Trophoblast cell (in vitro differentiated cells and primary cell): ENCODE measurements around the gene FTO.

Experiments used
- DNase-seq, 2 donors: peaks; one replicate each; pipeline ENCODE4 v3.0.0-alpha.2; 2016
- H2AFZ ChIP-seq: 2 replicates; pipeline ENCODE4 v1.6.1; 2013; ENCODE audit warnings: low read length, moderate library complexity, mild to moderate bottlenecking; ENCODE audit not compliant: insufficient read depth, poor library complexity
- H2AK5ac ChIP-seq: 2 replicates; pipeline ENCODE4 v1.6.1; 2013; ENCODE audit warnings: mild to moderate bottlenecking, low read length
- H2BK120ac ChIP-seq: 2 replicates; pipeline ENCODE4 v1.6.1; 2013; ENCODE audit warnings: low read length, mild to moderate bottlenecking, moderate library complexity; ENCODE audit not compliant: insufficient read depth, poor library complexity
- H2BK12ac ChIP-seq: 2 replicates; pipeline ENCODE4 v1.6.1; 2013; ENCODE audit warnings: mild to moderate bottlenecking, low read length, moderate library complexity
- H2BK5ac ChIP-seq: 2 replicates; pipeline ENCODE4 v1.6.1; 2013; ENCODE audit warnings: low read length, low read depth, moderate library complexity, mild to moderate bottlenecking; ENCODE audit not compliant: poor library complexity
- H3K14ac ChIP-seq: 2 replicates; pipeline ENCODE4 v1.6.1; 2013; ENCODE audit warnings: mild to moderate bottlenecking, low read length
- H3K18ac ChIP-seq: 2 replicates; pipeline ENCODE4 v1.6.1; 2013; ENCODE audit warnings: mild to moderate bottlenecking, low read length
- H3K23ac ChIP-seq: 2 replicates; pipeline ENCODE4 v1.6.1; 2013; ENCODE audit warnings: low read length
- H3K27ac ChIP-seq: 2 replicates; pipeline ENCODE4 v1.5.1; 2013; ENCODE audit warnings: low read depth, mild to moderate bottlenecking, inconsistent platforms, low read length, moderate library complexity
- H3K27me3 ChIP-seq: 2 replicates; pipeline ENCODE4 v1.6.1; 2013; ENCODE audit warnings: inconsistent platforms, mild to moderate bottlenecking, low read length, moderate library complexity; ENCODE audit not compliant: insufficient read depth
- H3K36me3 ChIP-seq, 2 experiments: 1 replicate in 1 of 2; 2 replicates in 1 of 2; pipeline ENCODE4 v1.6.1; 2013; ENCODE audit warnings: low read length in 2 of 2, mild to moderate bottlenecking in 2 of 2, moderate library complexity in 1 of 2; ENCODE audit not compliant: insufficient read depth in 2 of 2, control insufficient read depth in 1 of 2
- H3K4ac ChIP-seq: 2 replicates; pipeline ENCODE4 v1.6.1; 2013; ENCODE audit warnings: low read depth, mild to moderate bottlenecking, low read length, moderate library complexity
- H3K4me1 ChIP-seq, 2 experiments: 1 replicate in 1 of 2; 2 replicates in 1 of 2; pipeline ENCODE4 v1.6.1; 2013; ENCODE audit warnings: low read length in 2 of 2, mild to moderate bottlenecking in 2 of 2, moderate library complexity in 1 of 2; ENCODE audit not compliant: insufficient read depth in 2 of 2, control insufficient read depth in 1 of 2
- H3K4me2 ChIP-seq: 2 replicates; pipeline ENCODE4 v1.6.1; 2013; ENCODE audit warnings: inconsistent platforms, mild to moderate bottlenecking, low read length, moderate library complexity
- H3K4me3 ChIP-seq: 2 replicates; pipeline ENCODE4 v1.5.1; 2013; ENCODE audit warnings: mild to moderate bottlenecking, low read depth, low read length, inconsistent platforms
- H3K79me1 ChIP-seq: one replicate; pipeline ENCODE4 v1.6.1; 2013; ENCODE audit warnings: low read length
- H3K79me2 ChIP-seq: 2 replicates; pipeline ENCODE4 v1.6.1; 2013; ENCODE audit warnings: low read length, mild to moderate bottlenecking; ENCODE audit not compliant: control insufficient read depth, insufficient read depth, poor library complexity
- H3K9ac ChIP-seq: 2 replicates; pipeline ENCODE4 v1.6.1; 2013; ENCODE audit warnings: mild to moderate bottlenecking, low read length
- H3K9me3 ChIP-seq: 2 replicates; pipeline ENCODE4 v1.6.1; 2013; ENCODE audit warnings: low read depth, mild to moderate bottlenecking, control low read depth, inconsistent platforms, low read length; ENCODE audit not compliant: insufficient read depth
- H4K12ac ChIP-seq: 2 replicates; pipeline ENCODE4 v1.6.1; 2013; ENCODE audit warnings: low read depth, mild to moderate bottlenecking, low read length, moderate library complexity
- H4K8ac ChIP-seq: 2 replicates; pipeline ENCODE4 v1.6.1; 2013; ENCODE audit warnings: low read depth, mild to moderate bottlenecking, low read length, moderate library complexity
- H4K91ac ChIP-seq: one replicate; pipeline ENCODE4 v1.6.1; 2013; ENCODE audit warnings: low read depth, mild to moderate bottlenecking, low read length, moderate library complexity
- WGBS: extraction: QIAGEN DNeasy Blood & Tissue Kit; methylation state at CpG from one replicate; pipeline ENCODE4 v1.1.7; 2013; ENCODE audit warnings: missing lambda C conversion rate; ENCODE audit not compliant: insufficient read length, insufficient coverage; ENCODE audit errors: extremely low coverage; 5-methylcytosine and 5-hydroxymethylcytosine counted together

The FTO gene

GRCh38 chr16:53892155-53892554, 188.2 kb downstream of the FTO start:
- no peak overlapping the region for H3K9ac ChIP-seq
- WGBS, result no CpG with 5 or more reads among the region's 3 CpGs
- no peak overlapping the region for H2AFZ ChIP-seq
- no peak overlapping the region for H2BK120ac ChIP-seq
- H4K91ac ChIP-seq, result no peak overlapping the region
- H3K36me3 ChIP-seq, result peaks cover 0 to 3% of the 10 kb centered on the region in 2 experiments
- H2AK5ac ChIP-seq, result no peak overlapping the region
- H4K12ac ChIP-seq, result no peak overlapping the region
- no peak overlapping the region for H3K4ac ChIP-seq
- H3K14ac ChIP-seq, result no peak overlapping the region
- H3K9me3 ChIP-seq, result no peaks in the 10 kb centered on the region
- H2BK12ac ChIP-seq, result no peak overlapping the region
- peak; percentile 29 to 69 for DNase-seq
- H3K4me2 ChIP-seq, result no peak overlapping the region
- no peak overlapping the region for H2BK5ac ChIP-seq
- H3K23ac ChIP-seq, result no peak overlapping the region
- H3K27me3 ChIP-seq, result no peaks in the 10 kb centered on the region
- H3K79me1 ChIP-seq, result no peaks in the 10 kb centered on the region
- no peak overlapping the region for H3K27ac ChIP-seq
- H3K18ac ChIP-seq, result no peak overlapping the region
- H4K8ac ChIP-seq, result no peak overlapping the region
- H3K4me3 ChIP-seq, result no peak overlapping the region
- H3K4me1 ChIP-seq, result no peaks in the 10 kb centered on the region
- no peaks in the 10 kb centered on the region for H3K79me2 ChIP-seq

DNA sequence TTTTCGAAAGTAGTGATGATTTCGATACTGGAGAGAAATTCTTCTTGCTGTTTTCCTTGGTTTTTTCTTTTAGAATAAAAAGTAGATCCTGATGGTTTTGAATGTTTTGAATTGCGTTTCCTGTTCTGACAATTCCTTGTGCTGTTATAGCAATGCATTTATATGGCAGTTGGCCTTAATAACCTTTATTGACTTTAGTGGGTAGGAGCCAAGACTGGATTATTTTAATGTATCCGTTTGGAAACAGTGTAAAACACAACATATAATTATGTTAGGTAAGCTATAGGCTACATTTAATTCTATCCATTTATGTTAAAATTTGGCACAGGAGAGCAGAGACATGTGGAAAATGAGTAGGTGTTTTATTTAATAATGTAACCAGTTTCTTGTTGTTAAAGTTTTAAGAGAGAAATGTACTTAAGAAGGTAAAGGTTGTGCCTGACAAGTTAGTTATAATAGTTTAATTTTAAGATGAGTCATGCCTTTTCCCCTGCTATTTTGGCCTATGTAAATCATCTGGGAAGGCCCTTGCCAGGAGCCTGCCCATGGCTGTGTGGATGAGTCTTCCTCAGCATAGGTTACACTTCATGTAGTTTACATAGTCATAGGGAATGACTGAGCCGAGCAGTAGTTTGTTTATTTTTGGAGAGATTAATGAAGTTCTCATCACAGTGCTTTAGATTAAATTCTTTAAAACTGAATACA, 189.9 kb downstream of the FTO start:
- Histone ChIP-seq H2BK120ac (no peak overlapping the region), H2BK5ac (no peak overlapping the region), H3K4me3 (no peak overlapping the region), H3K79me2 (no peaks in the 10 kb centered on the region), H3K23ac (no peak overlapping the region), H2AFZ (no peak overlapping the region), H3K27ac (no peak overlapping the region), H3K9ac (no peak overlapping the region), H3K4me2 (no peak overlapping the region), H3K4ac (no peak overlapping the region), H3K9me3 (no peaks in the 10 kb centered on the region), H3K27me3 (no peaks in the 10 kb centered on the region), H3K4me1 (no peaks in the 10 kb centered on the region), H3K79me1 (no peaks in the 10 kb centered on the region), H3K14ac (no peak overlapping the region), H4K12ac (no peak overlapping the region), H2AK5ac (no peak overlapping the region), H4K8ac (no peak overlapping the region), H3K36me3 (no peaks in the 10 kb centered on the region), H3K18ac (no peak overlapping the region), H2BK12ac (no peak overlapping the region), H4K91ac (no peak overlapping the region)
- DNase-seq, result no peak
- no CpG with 5 or more reads among the region's 5 CpGs for WGBS

GRCh38 chr16:53894686-53895085, 190.7 kb downstream of the FTO start:
- Histone ChIP-seq H3K36me3 (no peaks in the 10 kb centered on the region), H3K27me3 (no peaks in the 10 kb centered on the region), H4K12ac (no peak overlapping the region), H4K8ac (no peak overlapping the region), H4K91ac (no peak overlapping the region), H3K14ac (no peak overlapping the region), H2BK12ac (no peak overlapping the region), H3K27ac (no peak overlapping the region), H2BK120ac (no peak overlapping the region), H2BK5ac (no peak overlapping the region), H3K9ac (no peak overlapping the region), H3K4ac (no peak overlapping the region), H3K4me1 (no peaks in the 10 kb centered on the region), H3K9me3 (no peaks in the 10 kb centered on the region), H3K18ac (no peak overlapping the region), H3K4me2 (no peak overlapping the region), H3K23ac (no peak overlapping the region), H3K79me2 (no peaks in the 10 kb centered on the region), H3K79me1 (no peaks in the 10 kb centered on the region), H2AK5ac (no peak overlapping the region), H2AFZ (no peak overlapping the region), H3K4me3 (no peak overlapping the region)
- no peak for DNase-seq
- no CpG with 5 or more reads among the region's 3 CpGs for WGBS

DNA sequence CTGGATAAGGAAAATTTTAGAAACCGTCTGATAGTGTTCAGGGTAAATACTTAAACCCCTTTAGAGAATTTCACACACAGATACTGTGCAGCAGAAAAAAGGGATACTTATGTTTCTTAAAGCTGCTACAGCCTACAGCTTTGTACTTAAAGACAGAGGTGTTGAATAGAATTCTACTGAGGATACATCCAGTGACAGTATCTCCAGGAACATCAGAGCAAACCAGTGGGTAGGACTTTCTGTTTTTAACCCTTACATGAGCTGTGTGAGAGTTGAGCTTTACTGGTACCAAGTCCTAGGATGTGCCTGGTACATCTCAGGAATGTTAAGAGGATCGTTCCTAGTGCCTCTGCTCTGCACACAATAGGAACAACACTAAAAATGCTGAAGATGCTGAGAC, 191.5 kb downstream of the FTO start:
- Histone ChIP-seq H2BK120ac (no peak overlapping the region), H3K4me1 (no peaks in the 10 kb centered on the region), H2BK12ac (no peak overlapping the region), H4K12ac (no peak overlapping the region), H4K91ac (no peak overlapping the region), H3K4me2 (no peak overlapping the region), H4K8ac (no peak overlapping the region), H3K4ac (no peak overlapping the region), H3K36me3 (no peaks in the 10 kb centered on the region), H3K23ac (no peak overlapping the region), H2BK5ac (no peak overlapping the region), H3K27ac (no peak overlapping the region), H3K9me3 (no peaks in the 10 kb centered on the region), H3K9ac (no peak overlapping the region), H3K14ac (no peak overlapping the region), H2AK5ac (no peak overlapping the region), H3K18ac (no peak overlapping the region), H2AFZ (no peak overlapping the region), H3K27me3 (no peaks in the 10 kb centered on the region), H3K79me1 (no peaks in the 10 kb centered on the region), H3K79me2 (no peaks in the 10 kb centered on the region), H3K4me3 (no peak overlapping the region)
- no peak for DNase-seq
- WGBS, result no CpG with 5 or more reads among the region's 2 CpGs
